ENCODE data around the gene CFDP1.

Gene CFDP1

DNA sequence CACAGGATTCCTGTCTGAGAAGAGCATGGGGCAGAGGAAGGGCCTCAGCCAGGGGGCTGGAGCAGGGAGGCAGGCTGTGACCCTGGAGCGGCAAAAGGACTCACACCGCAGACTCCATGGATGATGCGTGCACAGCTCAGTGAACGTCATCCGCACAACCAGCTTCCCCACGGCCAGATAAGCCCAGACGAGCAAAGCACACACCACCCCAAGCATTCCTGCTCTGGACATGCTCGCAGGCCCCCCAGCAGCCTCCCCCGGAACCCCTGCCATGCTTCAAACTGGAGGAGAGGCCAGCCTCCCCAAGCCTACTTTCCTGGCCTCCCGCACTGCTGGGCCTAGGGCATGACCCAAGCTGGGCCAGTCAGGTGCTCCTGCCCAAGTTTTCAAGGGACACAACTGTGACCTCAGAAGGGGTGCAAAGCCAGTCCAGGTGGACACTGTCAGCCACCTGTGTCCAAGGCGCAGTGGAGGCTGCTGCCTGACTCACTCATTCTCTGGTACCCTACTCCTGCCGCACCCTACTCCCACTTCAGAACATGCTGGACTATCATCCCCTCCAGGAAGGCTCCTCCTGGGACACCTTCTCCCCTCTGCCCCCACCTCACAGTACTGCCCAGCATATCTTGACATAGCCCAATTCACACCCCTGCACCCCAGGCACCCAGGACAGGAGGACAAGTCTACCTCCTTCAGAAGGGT, 186.6 kb downstream of the CFDP1 start:
- TF ChIP-seq, protein P1, sequence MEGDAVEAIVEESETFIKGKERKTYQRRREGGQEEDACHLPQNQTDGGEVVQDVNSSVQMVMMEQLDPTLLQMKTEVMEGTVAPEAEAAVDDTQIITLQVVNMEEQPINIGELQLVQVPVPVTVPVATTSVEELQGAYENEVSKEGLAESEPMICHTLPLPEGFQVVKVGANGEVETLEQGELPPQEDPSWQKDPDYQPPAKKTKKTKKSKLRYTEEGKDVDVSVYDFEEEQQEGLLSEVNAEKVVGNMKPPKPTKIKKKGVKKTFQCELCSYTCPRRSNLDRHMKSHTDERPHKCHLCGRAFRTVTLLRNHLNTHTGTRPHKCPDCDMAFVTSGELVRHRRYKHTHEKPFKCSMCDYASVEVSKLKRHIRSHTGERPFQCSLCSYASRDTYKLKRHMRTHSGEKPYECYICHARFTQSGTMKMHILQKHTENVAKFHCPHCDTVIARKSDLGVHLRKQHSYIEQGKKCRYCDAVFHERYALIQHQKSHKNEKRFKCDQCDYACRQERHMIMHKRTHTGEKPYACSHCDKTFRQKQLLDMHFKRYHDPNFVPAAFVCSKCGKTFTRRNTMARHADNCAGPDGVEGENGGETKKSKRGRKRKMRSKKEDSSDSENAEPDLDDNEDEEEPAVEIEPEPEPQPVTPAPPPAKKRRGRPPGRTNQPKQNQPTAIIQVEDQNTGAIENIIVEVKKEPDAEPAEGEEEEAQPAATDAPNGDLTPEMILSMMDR (IDR thresholded peaks at IDR 0.05; ENCODE audit: low read depth, low read length), result no peak
- H3K4me3 ChIP-seq (ENCODE audit: low read depth, low read length), result no peak overlapping the region

DNA sequence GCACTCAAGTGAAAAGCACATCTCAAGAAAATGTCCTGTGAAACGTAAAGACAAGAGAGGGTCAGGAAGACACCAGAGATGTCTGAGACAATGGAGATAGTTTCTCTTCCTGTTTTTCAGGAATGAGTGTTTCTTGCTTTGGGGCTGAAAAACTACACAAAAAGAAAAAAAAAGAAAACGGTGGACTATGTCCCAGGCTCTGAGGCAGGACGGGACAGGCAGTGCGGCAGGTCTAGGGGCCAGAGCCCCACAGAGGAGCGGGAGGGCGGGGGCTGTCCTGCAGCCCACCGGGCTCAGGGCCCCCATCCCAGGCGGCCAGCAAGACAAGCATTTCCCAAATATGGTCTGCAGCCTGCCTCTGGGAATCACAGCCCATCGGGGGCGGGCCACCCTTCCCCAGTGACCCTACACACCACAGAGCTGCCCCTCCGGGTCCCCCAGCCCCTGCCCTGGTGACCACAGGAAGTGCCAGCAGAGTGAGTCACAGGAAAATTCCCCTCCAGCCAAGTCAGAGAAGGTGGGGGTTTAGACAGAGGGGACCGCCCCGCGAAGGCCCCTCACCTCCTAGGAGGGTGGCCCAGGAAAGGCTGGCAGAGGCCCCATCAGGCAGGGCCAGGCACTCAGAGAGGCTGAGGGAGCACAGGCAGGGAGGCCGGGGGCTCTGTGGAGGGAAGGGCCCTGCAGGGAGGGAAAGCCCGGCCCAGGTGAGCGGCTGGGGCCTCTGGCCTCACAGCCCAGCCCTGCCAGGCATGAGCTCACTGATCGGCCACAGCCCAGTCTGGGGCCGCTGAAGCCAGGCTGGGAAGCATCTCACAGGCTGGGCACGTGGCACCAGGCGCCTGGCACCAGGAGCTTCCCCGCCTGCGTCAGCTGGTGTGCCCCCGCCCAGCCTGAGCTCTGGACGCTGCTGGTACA, 188.2 kb downstream of the CFDP1 start:
- H3K4me3 ChIP-seq (ENCODE audit: low read depth, low read length), result peak overlapping the region; percentile 21
- TF ChIP-seq, protein P1 (IDR thresholded peaks at IDR 0.05; ENCODE audit: low read depth, low read length), result no peak

DNA sequence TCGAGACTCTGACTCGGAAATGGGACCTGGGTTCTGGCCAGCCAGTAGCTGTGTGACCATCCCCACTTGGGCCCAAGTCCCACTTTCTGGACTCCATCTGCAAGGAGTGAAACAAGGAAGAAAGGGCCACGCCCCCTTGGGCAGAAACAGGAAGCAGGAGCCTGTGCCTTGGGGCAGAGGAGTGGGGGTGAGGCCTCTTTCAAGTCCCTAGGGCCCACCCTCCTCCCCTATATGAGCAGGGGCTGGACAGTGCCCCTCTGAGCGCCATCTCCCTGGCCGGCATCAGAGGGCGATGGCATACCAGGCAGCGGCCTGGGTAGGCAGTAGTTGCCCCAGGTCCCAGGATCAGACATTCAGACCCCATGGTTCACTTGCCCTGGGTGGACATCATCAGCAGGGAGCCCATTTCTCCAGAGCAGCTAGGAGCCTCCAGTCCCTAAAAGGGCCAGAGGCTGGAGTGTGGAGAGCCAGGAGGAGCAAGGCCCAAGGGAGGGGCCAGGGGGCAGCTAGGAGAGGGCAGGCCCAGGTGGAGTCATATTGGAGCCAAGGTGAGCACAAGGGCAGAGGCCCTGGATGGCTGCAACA, 189.0 kb downstream of the CFDP1 start:
- H3K4me3 ChIP-seq (ENCODE audit: low read depth, low read length), result peak overlapping the region; percentile 9
- TF ChIP-seq, protein P1 (IDR thresholded peaks at IDR 0.05; ENCODE audit: low read depth, low read length), result no peak

All from WI38 (cell line).